GM18508 (cell line): ENCODE measurements around the gene ACSL4.
"Not testable (repeated sequence)": the region's sequence is repeated elsewhere in the genome, so short reads cannot be mapped to it uniquely, and the experiment has no call there.

ENCODE experiments used
- ATAC-seq: cut with Tn5 transposase; IDR thresholded peaks from one replicate; pipeline ENCODE4 v1.9.1; 2021; ENCODE audit warnings: moderate number of reproducible peaks; ENCODE audit not compliant: insufficient read depth, unreplicated experiment

ACSL4 gene

GRCh38 chrX:109732017-109732801, 848 bp downstream of the ACSL4 start:
- no peak for ATAC-seq

GRCh38 chrX:109728173-109728535, 4.9 kb downstream of the ACSL4 start:
- ATAC-seq: no peak

GRCh38 chrX:109724971-109725370, 8.1 kb downstream of the ACSL4 start:
- not testable (repeated sequence) for ATAC-seq

- ATAC-seq: no peak
Observed at GRCh38 chrX:109720947-109721346, 12.1 kb downstream of the ACSL4 start.

GRCh38 chrX:109719264-109719663, 13.8 kb downstream of the ACSL4 start:
- ATAC-seq: no peak

GRCh38 chrX:109716431-109717028, 16.5 kb downstream of the ACSL4 start:
- no peak for ATAC-seq

GRCh38 chrX:109714340-109714958, 18.6 kb downstream of the ACSL4 start:
- no peak for ATAC-seq

GRCh38 chrX:109710181-109710580, 22.9 kb downstream of the ACSL4 start:
- ATAC-seq: no peak

- ATAC-seq: peak; percentile 38
Observed at GRCh38 chrX:109709129-109709631, 23.9 kb downstream of the ACSL4 start.

GRCh38 chrX:109707720-109708119, 25.3 kb downstream of the ACSL4 start:
- no peak for ATAC-seq

GRCh38 chrX:109707319-109707718, 25.7 kb downstream of the ACSL4 start:
- no peak for ATAC-seq

GRCh38 chrX:109704563-109704962, 28.5 kb downstream of the ACSL4 start:
- ATAC-seq: peak; percentile 58

GRCh38 chrX:109697855-109698254, 35.2 kb downstream of the ACSL4 start:
- ATAC-seq: no peak

- ATAC-seq: no peak
Observed at GRCh38 chrX:109696146-109696740, 36.8 kb downstream of the ACSL4 start.

- ATAC-seq: no peak
Observed at GRCh38 chrX:109695637-109696036, 37.4 kb downstream of the ACSL4 start.

- no peak for ATAC-seq
Observed at GRCh38 chrX:109691752-109692151, 41.3 kb downstream of the ACSL4 start.

- no peak for ATAC-seq
Observed at GRCh38 chrX:109691277-109691676, 41.8 kb downstream of the ACSL4 start.

- ATAC-seq: no peak
Observed at GRCh38 chrX:109687903-109688302, 45.2 kb downstream of the ACSL4 start.

GRCh38 chrX:109685656-109686078, 47.4 kb downstream of the ACSL4 start:
- peak; percentile 47 for ATAC-seq

- ATAC-seq: no peak
Observed at GRCh38 chrX:109684136-109684535, 48.9 kb downstream of the ACSL4 start.
